Measurements from ENCODE around the gene APBA1. TPM values are rescaled to one million over a fixed set of nuclear protein-coding genes. Genes with fewer than 3 reads are reported as not detected.

The APBA1 gene
- polyA plus RNA-seq, 1 donor (not counting 4 experiments of a cell fraction or from before 2014, with no cell fraction given) = 0.66 TPM

DNA sequence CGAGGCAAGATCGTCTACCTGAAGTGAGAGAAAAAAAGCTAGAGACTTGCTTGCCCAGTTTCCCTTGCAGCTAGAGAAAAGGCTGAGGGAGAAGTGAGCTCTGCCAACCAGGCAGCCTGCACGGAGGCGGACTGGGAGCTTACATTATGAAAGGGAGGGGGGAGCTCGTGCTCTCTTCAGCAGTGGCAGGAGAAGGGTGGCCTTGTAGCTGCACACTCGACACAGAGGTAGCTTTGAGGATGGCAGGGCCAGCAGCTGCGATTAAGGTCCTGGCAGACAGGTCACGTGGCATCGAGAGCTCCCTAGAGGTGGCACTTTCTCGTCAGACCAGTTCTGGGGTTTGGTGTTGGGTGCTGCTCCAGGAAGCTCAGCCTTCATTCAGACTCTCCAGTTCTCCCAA is 26.7 kb downstream of the APBA1 start:
- Histone ChIP-seq H3K79me2 (ENCODE audit: control insufficient read depth, insufficient read depth, low read length) (no peaks in the 10 kb centered on the region), H3K27ac (ENCODE audit: control insufficient read depth, insufficient read depth, low read length) (no peak overlapping the region), H2AFZ (ENCODE audit: control insufficient read depth, low read length) (peak overlapping the region; percentile 94), H3K9ac (ENCODE audit: control insufficient read depth, extremely low read depth, insufficient read depth, low read length) (no peak overlapping the region), H3K9me1 (ENCODE audit: control insufficient read depth, extremely low read depth, insufficient read depth, low read length) (no peaks in the 10 kb centered on the region), H3K4me3 (ENCODE audit: control insufficient read depth in 2 of 3, extremely low read depth in 1 of 3, insufficient read depth in 2 of 3, low read depth in 1 of 3, low read length in 3 of 3) (peak overlapping the region in 1 of 3 experiments; percentile 9), H3K4me2 (ENCODE audit: control insufficient read depth, extremely low read depth, insufficient read depth, low read depth, low read length) (peak overlapping the region; percentile 57), H3K4me1 (ENCODE audit: control insufficient read depth, extremely low read depth, insufficient read depth, low read length) (peaks cover 9% of the 10 kb centered on the region), H3K27me3 (ENCODE audit: control insufficient read depth, extremely low read depth, insufficient read depth, low read length) (no peaks in the 10 kb centered on the region), H3K36me3 (ENCODE audit: control insufficient read depth in 2 of 2, extremely low read depth in 1 of 2, insufficient read depth in 2 of 2, low read length in 2 of 2) (no peaks in the 10 kb centered on the region), H4K20me1 (ENCODE audit: control insufficient read depth, extremely low read depth, insufficient read depth, low read length) (no peaks in the 10 kb centered on the region), H3K9me3 (ENCODE audit: control insufficient read depth, low read depth, low read length) (no peaks in the 10 kb centered on the region)
- DNase-seq (ENCODE audit: low read depth, low spot score) (no peak), FAIRE-seq (peak; percentile 95)
- no peak for TF ChIP-seq EZH2 (IDR thresholded peaks at IDR 0.05; ENCODE audit: low read length)
- TF ChIP-seq, protein P1, sequence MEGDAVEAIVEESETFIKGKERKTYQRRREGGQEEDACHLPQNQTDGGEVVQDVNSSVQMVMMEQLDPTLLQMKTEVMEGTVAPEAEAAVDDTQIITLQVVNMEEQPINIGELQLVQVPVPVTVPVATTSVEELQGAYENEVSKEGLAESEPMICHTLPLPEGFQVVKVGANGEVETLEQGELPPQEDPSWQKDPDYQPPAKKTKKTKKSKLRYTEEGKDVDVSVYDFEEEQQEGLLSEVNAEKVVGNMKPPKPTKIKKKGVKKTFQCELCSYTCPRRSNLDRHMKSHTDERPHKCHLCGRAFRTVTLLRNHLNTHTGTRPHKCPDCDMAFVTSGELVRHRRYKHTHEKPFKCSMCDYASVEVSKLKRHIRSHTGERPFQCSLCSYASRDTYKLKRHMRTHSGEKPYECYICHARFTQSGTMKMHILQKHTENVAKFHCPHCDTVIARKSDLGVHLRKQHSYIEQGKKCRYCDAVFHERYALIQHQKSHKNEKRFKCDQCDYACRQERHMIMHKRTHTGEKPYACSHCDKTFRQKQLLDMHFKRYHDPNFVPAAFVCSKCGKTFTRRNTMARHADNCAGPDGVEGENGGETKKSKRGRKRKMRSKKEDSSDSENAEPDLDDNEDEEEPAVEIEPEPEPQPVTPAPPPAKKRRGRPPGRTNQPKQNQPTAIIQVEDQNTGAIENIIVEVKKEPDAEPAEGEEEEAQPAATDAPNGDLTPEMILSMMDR (optimal IDR thresholded peaks at IDR 0.05 in 1 of 3, IDR thresholded peaks at IDR 0.05 in 1 of 3, conservative IDR thresholded peaks at IDR 0.05 in 1 of 3; ENCODE audit: extremely low read depth in 1 of 3, insufficient read depth in 2 of 3, low read length in 3 of 3) = no peak
- dilution Hi-C loops (cut with MboI; ENCODE audit: extremely low pct_ligation_motif_present, low sequenced_read_pairs) = no loop called here

DNA sequence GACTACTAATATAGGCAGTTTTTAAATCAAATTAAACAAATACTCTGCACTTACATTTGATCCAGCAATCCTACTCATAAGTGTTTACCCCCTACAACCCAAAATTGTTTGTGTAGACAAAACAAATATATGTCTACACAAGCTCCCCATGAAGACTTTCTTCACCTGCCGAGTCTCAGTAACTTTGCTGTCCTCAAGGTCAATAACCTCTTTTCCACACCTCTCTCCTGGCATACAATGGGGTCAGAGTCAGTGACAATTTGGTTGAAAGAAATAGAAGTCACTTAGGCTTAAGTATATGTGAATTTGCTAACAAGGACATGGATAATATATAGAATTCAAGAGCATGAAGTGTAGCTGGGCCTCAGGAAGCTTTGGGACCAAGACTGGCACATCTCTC is 29.1 kb downstream of the APBA1 start:
- H2AFZ ChIP-seq (ENCODE audit: control insufficient read depth, low read length) = no peak overlapping the region
- H3K4me2 ChIP-seq (ENCODE audit: control insufficient read depth, extremely low read depth, insufficient read depth, low read depth, low read length) = no peak overlapping the region

More for the DNA sequence above, 29.1 kb downstream of the APBA1 start:
- Histone ChIP-seq H3K27ac (ENCODE audit: control insufficient read depth, insufficient read depth, low read length) (no peak overlapping the region), H3K4me3 (ENCODE audit: control insufficient read depth in 2 of 3, extremely low read depth in 1 of 3, insufficient read depth in 2 of 3, low read depth in 1 of 3, low read length in 3 of 3) (no peak overlapping the region), H3K9ac (ENCODE audit: control insufficient read depth, extremely low read depth, insufficient read depth, low read length) (no peak overlapping the region), H3K9me1 (ENCODE audit: control insufficient read depth, extremely low read depth, insufficient read depth, low read length) (no peaks in the 10 kb centered on the region), H3K36me3 (ENCODE audit: control insufficient read depth in 2 of 2, extremely low read depth in 1 of 2, insufficient read depth in 2 of 2, low read length in 2 of 2) (no peaks in the 10 kb centered on the region), H3K4me1 (ENCODE audit: control insufficient read depth, extremely low read depth, insufficient read depth, low read length) (peaks cover 12% of the 10 kb centered on the region), H3K79me2 (ENCODE audit: control insufficient read depth, insufficient read depth, low read length) (no peaks in the 10 kb centered on the region), H3K9me3 (ENCODE audit: control insufficient read depth, low read depth, low read length) (no peaks in the 10 kb centered on the region), H3K27me3 (ENCODE audit: control insufficient read depth, extremely low read depth, insufficient read depth, low read length) (no peaks in the 10 kb centered on the region), H4K20me1 (ENCODE audit: control insufficient read depth, extremely low read depth, insufficient read depth, low read length) (no peaks in the 10 kb centered on the region)
- DNase-seq (ENCODE audit: low read depth, low spot score) = no peak
- no peak for TF ChIP-seq EZH2 (IDR thresholded peaks at IDR 0.05; ENCODE audit: low read length)
- TF ChIP-seq, protein P1 (optimal IDR thresholded peaks at IDR 0.05 in 1 of 3, IDR thresholded peaks at IDR 0.05 in 1 of 3, conservative IDR thresholded peaks at IDR 0.05 in 1 of 3; ENCODE audit: extremely low read depth in 1 of 3, insufficient read depth in 2 of 3, low read length in 3 of 3) = no peak
- dilution Hi-C loops (cut with MboI; ENCODE audit: extremely low pct_ligation_motif_present, low sequenced_read_pairs) = no loop called here
- FAIRE-seq = no peak

Measured in keratinocyte (primary cell).